Thymus (tissue), 11 donors: ENCODE data around the gene HIPK2. TPM values are rescaled to one million over a fixed set of nuclear protein-coding genes. Genes with fewer than 3 reads are reported as not detected.
"Not testable (repeated sequence)": the region's sequence is repeated elsewhere in the genome, so short reads cannot be mapped to it uniquely, and the experiment has no call there.

Experiments
- DNase-seq, 9 donors: peaks; one replicate each; pipeline ENCODE4 v3.0.0-alpha.2; 2013; ENCODE audit warnings: low spot score in 9 of 9, low read depth in 6 of 9, missing footprints in 1 of 9
- H3K27ac ChIP-seq, 2 donors: one replicate each; pipeline ENCODE4 v1.5.1; 2013; ENCODE audit warnings: control low read depth in 1 of 2, low read depth in 1 of 2, low read length in 1 of 2, mild to moderate bottlenecking in 1 of 2, moderate library complexity in 1 of 2
- H3K27me3 ChIP-seq, 2 donors: one replicate each; pipeline ENCODE4 v1.5.1; 2013; ENCODE audit warnings: low read length in 1 of 2; ENCODE audit not compliant: control insufficient read depth in 2 of 2, insufficient read depth in 1 of 2
- H3K36me3 ChIP-seq, 2 donors: one replicate each; pipeline ENCODE4 v1.5.1; 2013; ENCODE audit warnings: low read length in 1 of 2, mild to moderate bottlenecking in 1 of 2, moderate library complexity in 1 of 2; ENCODE audit not compliant: control insufficient read depth in 2 of 2, insufficient read depth in 2 of 2
- H3K4me1 ChIP-seq, 2 donors: one replicate each; pipeline ENCODE4 v1.5.1; 2013; ENCODE audit warnings: low read length in 2 of 2; ENCODE audit not compliant: control insufficient read depth in 2 of 2, insufficient read depth in 2 of 2
- H3K4me3 ChIP-seq, 2 donors: one replicate each; pipeline ENCODE4 v1.5.1; 2013; ENCODE audit warnings: low read length in 2 of 2, control low read depth in 1 of 2, mild to moderate bottlenecking in 1 of 2
- H3K9me3 ChIP-seq, 2 donors: one replicate each; pipeline ENCODE4 v1.5.1; 2013; ENCODE audit warnings: low read length in 1 of 2, mild to moderate bottlenecking in 1 of 2; ENCODE audit not compliant: control insufficient read depth in 2 of 2, insufficient read depth in 1 of 2
- WGBS: extraction: QIAGEN DNeasy Blood & Tissue Kit; methylation state at CpG from one replicate; pipeline ENCODE4 v1.1.7; 2013; 5-methylcytosine and 5-hydroxymethylcytosine counted together
- polyA plus RNA-seq: library from polyadenylated mRNA; stranded (reverse); fragments of 200-250 nt; gene quantifications from one replicate; pipeline ENCODE4 v1.2.3, GENCODE V29; 2013
- total RNA-seq: library from RNA; stranded (reverse); fragments of 120-200 nt; gene quantifications from one replicate; pipeline ENCODE4 v1.2.4, GENCODE V29; 2013
- donor health status: healthy.

Gene HIPK2
- total and polyA plus RNA-seq, 2 donors, result 3.4 to 5.8 TPM

GRCh38 chr7:139557857-139558581 lies 219.8 kb downstream of the HIPK2 start:
- DNase-seq, result no peak
- Histone ChIP-seq H3K27me3 (no peaks in the 10 kb centered on the region), H3K4me3 (no peak overlapping the region), H3K27ac (no peak overlapping the region), H3K9me3 (no peaks in the 10 kb centered on the region), H3K36me3 (no peaks in the 10 kb centered on the region), H3K4me1 (no peaks in the 10 kb centered on the region)
- 93% methylated on average over 8 of the region's 8 CpGs for WGBS

DNA sequence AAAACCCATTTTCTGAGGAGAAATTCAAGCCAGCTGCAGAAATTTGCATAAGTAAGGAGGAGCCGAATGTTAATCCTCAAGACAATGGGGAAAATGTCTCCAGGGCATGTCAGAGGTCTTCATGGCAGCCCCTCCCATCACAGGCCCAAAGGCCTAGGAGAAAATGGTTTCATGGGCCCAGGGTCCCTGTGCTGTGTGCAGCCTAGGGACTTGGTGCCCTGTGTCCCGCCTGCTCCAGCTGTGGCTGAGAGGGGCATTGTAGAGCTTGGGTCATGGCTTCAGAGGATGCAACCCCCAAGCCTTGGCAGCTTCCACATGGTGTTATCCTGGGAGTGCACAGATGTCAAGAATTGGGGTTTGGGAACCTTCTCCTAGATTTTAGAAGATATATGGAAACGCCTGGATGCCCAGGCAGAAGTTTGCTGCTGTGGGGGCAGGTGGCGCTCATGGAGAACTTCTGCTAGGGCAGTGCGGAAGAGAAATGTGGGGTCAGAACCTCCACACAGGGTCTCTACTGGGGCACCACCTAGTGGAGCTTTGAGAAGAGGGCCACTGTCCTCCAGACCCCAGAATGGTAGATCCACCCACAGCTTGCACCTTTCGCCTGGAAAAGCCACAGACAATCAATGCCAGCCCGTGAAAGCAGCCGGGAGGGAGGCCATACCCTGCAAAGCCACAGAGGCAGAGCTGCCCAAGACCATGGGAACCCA lies 223.7 kb downstream of the HIPK2 start:
- 94% methylated on average over 8 of the region's 8 CpGs for WGBS
- H3K36me3 ChIP-seq, H3K4me1 ChIP-seq, H3K9me3 ChIP-seq, H3K4me3 ChIP-seq, H3K27ac ChIP-seq, DNase-seq, H3K27me3 ChIP-seq: not testable (repeated sequence)

- peaks cover 0 to 2% of the 10 kb centered on the region in 2 donors for H3K9me3 ChIP-seq
- no peaks in the 10 kb centered on the region for H3K4me1 ChIP-seq
- DNase-seq, result no peak
- H3K36me3 ChIP-seq, result no peaks in the 10 kb centered on the region
- 94% methylated on average over 5 of the region's 5 CpGs for WGBS
- H3K4me3 ChIP-seq, result no peak overlapping the region
- H3K27ac ChIP-seq, result no peak overlapping the region
- H3K27me3 ChIP-seq, result no peaks in the 10 kb centered on the region
These were observed 229.3 kb downstream of the HIPK2 start for GRCh38 chr7:139548302-139549028.

DNA sequence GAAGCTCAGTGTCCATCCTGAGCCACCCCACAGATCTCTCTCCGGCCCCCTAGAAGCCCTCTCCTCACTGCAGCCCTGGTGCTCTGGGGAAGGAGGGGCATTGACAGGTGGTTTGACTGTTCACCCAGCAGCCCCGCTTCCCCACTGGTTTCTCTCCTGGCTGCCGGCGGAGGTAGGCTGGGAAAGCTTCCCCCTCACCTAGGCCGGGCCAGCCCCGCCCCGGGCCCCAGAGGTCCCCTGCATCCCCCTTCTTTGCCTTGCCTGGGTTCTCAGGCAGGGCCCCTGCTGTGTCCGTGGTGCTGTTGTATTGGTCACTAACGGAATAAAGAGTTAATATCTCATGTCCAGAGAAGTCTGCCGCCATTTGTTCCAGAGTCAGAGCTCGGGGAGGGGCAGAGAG lies 233.2 kb downstream of the HIPK2 start:
- Histone ChIP-seq H3K36me3 (no peaks in the 10 kb centered on the region), H3K4me1 (no peaks in the 10 kb centered on the region), H3K27ac (no peak overlapping the region), H3K27me3 (no peaks in the 10 kb centered on the region), H3K4me3 (no peak overlapping the region), H3K9me3 (peaks cover 0 to 2% of the 10 kb centered on the region in 2 donors)
- WGBS, result 97% methylated on average over 11 of the region's 11 CpGs
- DNase-seq, result no peak

GRCh38 chr7:139543801-139544603 lies 233.8 kb downstream of the HIPK2 start:
- H3K4me3 ChIP-seq, result no peak overlapping the region
- no peak overlapping the region for H3K27ac ChIP-seq
- peaks cover 0 to 2% of the 10 kb centered on the region in 2 donors for H3K9me3 ChIP-seq
- no peaks in the 10 kb centered on the region for H3K27me3 ChIP-seq
- no peaks in the 10 kb centered on the region for H3K36me3 ChIP-seq
- 86% methylated on average over 18 of the region's 18 CpGs for WGBS
- no peak for DNase-seq
- H3K4me1 ChIP-seq, result no peaks in the 10 kb centered on the region

GRCh38 chr7:139542308-139543151 lies 235.3 kb downstream of the HIPK2 start:
- WGBS, result 94% methylated on average over 28 of the region's 28 CpGs
- Histone ChIP-seq H3K4me1 (no peaks in the 10 kb centered on the region), H3K27me3 (no peaks in the 10 kb centered on the region), H3K9me3 (peaks cover 0 to 2% of the 10 kb centered on the region in 2 donors), H3K27ac (no peak overlapping the region), H3K4me3 (no peak overlapping the region), H3K36me3 (no peaks in the 10 kb centered on the region)
- DNase-seq, result no peak

DNA sequence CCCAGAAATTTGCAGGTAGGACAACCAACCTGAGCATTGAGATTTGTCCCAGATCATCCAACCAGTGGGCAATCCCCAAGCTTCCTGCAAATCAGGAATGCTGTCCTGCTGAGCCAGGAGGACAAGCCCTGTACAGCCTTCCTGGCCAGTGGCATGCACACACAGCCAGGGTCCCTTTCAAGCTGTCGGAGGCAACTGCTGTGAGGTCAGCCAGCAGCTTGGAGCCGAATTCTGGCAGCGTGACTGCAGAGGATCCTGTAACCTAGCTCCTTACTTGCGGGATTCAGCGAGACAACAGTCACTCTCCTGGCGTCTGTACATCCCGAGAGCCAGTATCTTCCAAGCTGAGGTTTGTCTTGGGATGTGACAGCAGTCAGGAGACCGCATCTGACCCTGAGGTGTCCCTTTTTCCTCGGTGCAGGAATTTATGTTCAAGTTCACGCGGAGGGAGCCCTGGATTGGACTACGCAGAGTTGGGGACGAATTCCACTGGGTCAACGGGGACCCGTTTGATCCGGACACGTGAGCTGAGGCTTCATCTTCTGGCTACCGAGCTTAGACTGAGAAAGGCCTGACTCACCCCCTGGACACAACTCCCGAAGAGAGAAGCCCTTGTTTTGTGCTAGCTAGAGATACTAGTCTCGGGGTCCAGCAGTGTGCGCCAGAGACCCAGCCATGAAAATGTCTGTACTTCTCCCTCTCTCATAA lies 236.0 kb downstream of the HIPK2 start:
- no peak for DNase-seq
- WGBS, result 93% methylated on average over 21 of the region's 21 CpGs
- Histone ChIP-seq H3K27ac (no peak overlapping the region), H3K27me3 (no peaks in the 10 kb centered on the region), H3K4me3 (no peak overlapping the region), H3K9me3 (peaks cover 0 to 2% of the 10 kb centered on the region in 2 donors), H3K4me1 (no peaks in the 10 kb centered on the region), H3K36me3 (no peaks in the 10 kb centered on the region)

- H3K36me3 ChIP-seq, result no peaks in the 10 kb centered on the region
- WGBS, result 86% methylated on average over 12 of the region's 12 CpGs
- no peaks in the 10 kb centered on the region for H3K4me1 ChIP-seq
- no peaks in the 10 kb centered on the region for H3K27me3 ChIP-seq
- no peak for DNase-seq
- H3K9me3 ChIP-seq, result peaks cover 0 to 2% of the 10 kb centered on the region in 2 donors
- no peak overlapping the region for H3K27ac ChIP-seq
- no peak overlapping the region for H3K4me3 ChIP-seq
These were observed 237.6 kb downstream of the HIPK2 start for GRCh38 chr7:139540203-139540602.
